HG03442 (cell line): ENCODE results near the gene TRIM24.
"Not testable (repeated sequence)": the region's sequence is repeated elsewhere in the genome, so short reads cannot be mapped to it uniquely, and the experiment has no call there.

Experiments used
- ATAC-seq: cut with Tn5 transposase; IDR thresholded peaks from one replicate; pipeline ENCODE4 v1.9.1; 2021; ENCODE audit warnings: mild to moderate bottlenecking, moderate library complexity; ENCODE audit not compliant: unreplicated experiment

Gene TRIM24

GRCh38 chr7:138491612-138492386, 31.7 kb downstream of the TRIM24 start:
- ATAC-seq, result no peak

- ATAC-seq, result no peak
These were observed 32.4 kb downstream of the TRIM24 start for GRCh38 chr7:138492423-138492822.

GRCh38 chr7:138493535-138493934, 33.5 kb downstream of the TRIM24 start:
- ATAC-seq, result no peak

- ATAC-seq, result no peak
These were observed 35.4 kb downstream of the TRIM24 start for GRCh38 chr7:138495485-138495884.

GRCh38 chr7:138499340-138499739, 39.3 kb downstream of the TRIM24 start:
- no peak for ATAC-seq

GRCh38 chr7:138500303-138500702, 40.2 kb downstream of the TRIM24 start:
- ATAC-seq, result not testable (repeated sequence)

- ATAC-seq, result no peak
These were observed 40.8 kb downstream of the TRIM24 start for GRCh38 chr7:138500892-138501291.

GRCh38 chr7:138502023-138502767, 42.1 kb downstream of the TRIM24 start:
- ATAC-seq, result no peak

- ATAC-seq, result no peak
These were observed 45.4 kb downstream of the TRIM24 start for GRCh38 chr7:138505361-138505873.

GRCh38 chr7:138506764-138507163, 46.7 kb downstream of the TRIM24 start:
- ATAC-seq, result no peak

- ATAC-seq, result peak; percentile 59
These were observed 49.9 kb downstream of the TRIM24 start for GRCh38 chr7:138510003-138510402.

- ATAC-seq, result no peak
These were observed 52.2 kb downstream of the TRIM24 start for GRCh38 chr7:138512092-138512858.

- ATAC-seq, result no peak
These were observed 52.8 kb downstream of the TRIM24 start for GRCh38 chr7:138512885-138513284.

GRCh38 chr7:138513344-138513871, 53.3 kb downstream of the TRIM24 start:
- no peak for ATAC-seq

GRCh38 chr7:138514044-138514443, 54.0 kb downstream of the TRIM24 start:
- no peak for ATAC-seq

GRCh38 chr7:138515001-138515528, 55.0 kb downstream of the TRIM24 start:
- ATAC-seq, result peak; percentile 70

- no peak for ATAC-seq
These were observed 59.2 kb downstream of the TRIM24 start for GRCh38 chr7:138519061-138519798.

- no peak for ATAC-seq
These were observed 60.7 kb downstream of the TRIM24 start for GRCh38 chr7:138520742-138521141.

GRCh38 chr7:138521837-138522461, 61.9 kb downstream of the TRIM24 start:
- ATAC-seq, result no peak

- ATAC-seq, result no peak
These were observed 64.2 kb downstream of the TRIM24 start for GRCh38 chr7:138524259-138524658.
